Trophoblast cell (in vitro differentiated cells and primary cell): ENCODE data around the gene SPO11.

ENCODE experiments used
- DNase-seq, 2 donors: peaks; one replicate each; pipeline ENCODE4 v3.0.0-alpha.2; 2016
- H2AFZ ChIP-seq: 2 replicates; pipeline ENCODE4 v1.6.1; 2013; ENCODE audit warnings: low read length, moderate library complexity, mild to moderate bottlenecking; ENCODE audit not compliant: insufficient read depth, poor library complexity
- H2AK5ac ChIP-seq: 2 replicates; pipeline ENCODE4 v1.6.1; 2013; ENCODE audit warnings: mild to moderate bottlenecking, low read length
- H2BK120ac ChIP-seq: 2 replicates; pipeline ENCODE4 v1.6.1; 2013; ENCODE audit warnings: low read length, mild to moderate bottlenecking, moderate library complexity; ENCODE audit not compliant: insufficient read depth, poor library complexity
- H2BK12ac ChIP-seq: 2 replicates; pipeline ENCODE4 v1.6.1; 2013; ENCODE audit warnings: mild to moderate bottlenecking, low read length, moderate library complexity
- H2BK5ac ChIP-seq: 2 replicates; pipeline ENCODE4 v1.6.1; 2013; ENCODE audit warnings: low read length, low read depth, moderate library complexity, mild to moderate bottlenecking; ENCODE audit not compliant: poor library complexity
- H3K14ac ChIP-seq: 2 replicates; pipeline ENCODE4 v1.6.1; 2013; ENCODE audit warnings: mild to moderate bottlenecking, low read length
- H3K18ac ChIP-seq: 2 replicates; pipeline ENCODE4 v1.6.1; 2013; ENCODE audit warnings: mild to moderate bottlenecking, low read length
- H3K23ac ChIP-seq: 2 replicates; pipeline ENCODE4 v1.6.1; 2013; ENCODE audit warnings: low read length
- H3K27ac ChIP-seq: 2 replicates; pipeline ENCODE4 v1.5.1; 2013; ENCODE audit warnings: low read depth, mild to moderate bottlenecking, inconsistent platforms, low read length, moderate library complexity
- H3K27me3 ChIP-seq: 2 replicates; pipeline ENCODE4 v1.6.1; 2013; ENCODE audit warnings: inconsistent platforms, mild to moderate bottlenecking, low read length, moderate library complexity; ENCODE audit not compliant: insufficient read depth
- H3K36me3 ChIP-seq, 2 experiments: 1 replicate in 1 of 2; 2 replicates in 1 of 2; pipeline ENCODE4 v1.6.1; 2013; ENCODE audit warnings: low read length in 2 of 2, mild to moderate bottlenecking in 2 of 2, moderate library complexity in 1 of 2; ENCODE audit not compliant: insufficient read depth in 2 of 2, control insufficient read depth in 1 of 2
- H3K4ac ChIP-seq: 2 replicates; pipeline ENCODE4 v1.6.1; 2013; ENCODE audit warnings: low read depth, mild to moderate bottlenecking, low read length, moderate library complexity
- H3K4me1 ChIP-seq, 2 experiments: 1 replicate in 1 of 2; 2 replicates in 1 of 2; pipeline ENCODE4 v1.6.1; 2013; ENCODE audit warnings: low read length in 2 of 2, mild to moderate bottlenecking in 2 of 2, moderate library complexity in 1 of 2; ENCODE audit not compliant: insufficient read depth in 2 of 2, control insufficient read depth in 1 of 2
- H3K4me2 ChIP-seq: 2 replicates; pipeline ENCODE4 v1.6.1; 2013; ENCODE audit warnings: inconsistent platforms, mild to moderate bottlenecking, low read length, moderate library complexity
- H3K4me3 ChIP-seq: 2 replicates; pipeline ENCODE4 v1.5.1; 2013; ENCODE audit warnings: mild to moderate bottlenecking, low read depth, low read length, inconsistent platforms
- H3K79me1 ChIP-seq: one replicate; pipeline ENCODE4 v1.6.1; 2013; ENCODE audit warnings: low read length
- H3K79me2 ChIP-seq: 2 replicates; pipeline ENCODE4 v1.6.1; 2013; ENCODE audit warnings: low read length, mild to moderate bottlenecking; ENCODE audit not compliant: control insufficient read depth, insufficient read depth, poor library complexity
- H3K9ac ChIP-seq: 2 replicates; pipeline ENCODE4 v1.6.1; 2013; ENCODE audit warnings: mild to moderate bottlenecking, low read length
- H3K9me3 ChIP-seq: 2 replicates; pipeline ENCODE4 v1.6.1; 2013; ENCODE audit warnings: low read depth, mild to moderate bottlenecking, control low read depth, inconsistent platforms, low read length; ENCODE audit not compliant: insufficient read depth
- H4K12ac ChIP-seq: 2 replicates; pipeline ENCODE4 v1.6.1; 2013; ENCODE audit warnings: low read depth, mild to moderate bottlenecking, low read length, moderate library complexity
- H4K8ac ChIP-seq: 2 replicates; pipeline ENCODE4 v1.6.1; 2013; ENCODE audit warnings: low read depth, mild to moderate bottlenecking, low read length, moderate library complexity
- H4K91ac ChIP-seq: one replicate; pipeline ENCODE4 v1.6.1; 2013; ENCODE audit warnings: low read depth, mild to moderate bottlenecking, low read length, moderate library complexity
- WGBS: extraction: QIAGEN DNeasy Blood & Tissue Kit; methylation state at CpG from one replicate; pipeline ENCODE4 v1.1.7; 2013; ENCODE audit warnings: missing lambda C conversion rate; ENCODE audit not compliant: insufficient read length, insufficient coverage; ENCODE audit errors: extremely low coverage; 5-methylcytosine and 5-hydroxymethylcytosine counted together

The SPO11 gene

GRCh38 chr20:57351042-57351783, 21.6 kb downstream of the SPO11 start, which contains the start of gene RAE1:
Gene RAE1, plus strand, starts transcription at chr20:57351255. Its CDS starts 2,784 bp downstream, at chr20:57354039.
- H3K23ac ChIP-seq, result no peak within 1 kb of the TSS
- WGBS, result no CpG with 5 or more reads among the region's 64 CpGs

GRCh38 chr20:57352305-57352704, 22.7 kb downstream of the SPO11 start:
- Histone ChIP-seq H4K8ac (no peak overlapping the region), H3K18ac (no peak overlapping the region), H3K4ac (peak overlapping the region; percentile 66), H3K4me2 (peak overlapping the region; percentile 33), H4K12ac (no peak overlapping the region), H3K4me1 (peaks cover 2 to 6% of the 10 kb centered on the region in 2 experiments), H2BK120ac (no peak overlapping the region), H3K27me3 (no peaks in the 10 kb centered on the region), H3K23ac (no peak overlapping the region), H2AFZ (no peak overlapping the region), H3K9me3 (no peaks in the 10 kb centered on the region), H2AK5ac (no peak overlapping the region), H3K79me1 (peaks cover 5% of the 10 kb centered on the region), H3K14ac (no peak overlapping the region), H3K79me2 (peaks cover 11% of the 10 kb centered on the region), H3K4me3 (no peak overlapping the region), H2BK5ac (no peak overlapping the region), H2BK12ac (no peak overlapping the region), H3K36me3 (peaks cover 14 to 24% of the 10 kb centered on the region in 2 experiments), H3K9ac (no peak overlapping the region), H3K27ac (no peak overlapping the region), H4K91ac (no peak overlapping the region)
- no peak for DNase-seq
- WGBS, result no CpG with 5 or more reads among the region's 6 CpGs

More at GRCh38 chr20:57351042-57351783, 21.6 kb downstream of the SPO11 start, which contains the start of gene RAE1:
- Histone ChIP-seq H3K4me2 (peak within 1 kb of the TSS; percentile 85), H3K27ac (peak within 1 kb of the TSS; percentile 43), H2AFZ (peak within 1 kb of the TSS; percentile 99), H3K18ac (peak within 1 kb of the TSS; percentile 100), H4K12ac (peak within 1 kb of the TSS; percentile 94), H2BK120ac (peak within 1 kb of the TSS; percentile 99), H3K4me3 (peak within 1 kb of the TSS; percentile 93), H3K36me3 (peaks cover 7 to 16% of the 10 kb centered on the region in 2 experiments), H3K27me3 (no peaks in the 10 kb centered on the region), H3K4ac (peak within 1 kb of the TSS; percentile 99), H3K9me3 (no peaks in the 10 kb centered on the region), H3K4me1 (peaks cover 2 to 6% of the 10 kb centered on the region in 2 experiments), H4K8ac (peak within 1 kb of the TSS; percentile 100), H2BK5ac (peak within 1 kb of the TSS; percentile 82), H3K79me2 (peaks cover 11% of the 10 kb centered on the region), H3K14ac (peak within 1 kb of the TSS; percentile 97), H4K91ac (peak within 1 kb of the TSS; percentile 97), H3K9ac (peak within 1 kb of the TSS; percentile 90), H2AK5ac (peak within 1 kb of the TSS; percentile 93), H3K79me1 (peaks cover 5% of the 10 kb centered on the region), H2BK12ac (peak within 1 kb of the TSS; percentile 14)
- DNase-seq, result peak; percentile 99 to 100

GRCh38 chr20:57353351-57353750, 23.7 kb downstream of the SPO11 start:
- Histone ChIP-seq H3K23ac (no peak overlapping the region), H2BK5ac (no peak overlapping the region), H3K79me1 (peaks cover 5% of the 10 kb centered on the region), H3K18ac (no peak overlapping the region), H3K4me3 (no peak overlapping the region), H3K4ac (no peak overlapping the region), H3K14ac (no peak overlapping the region), H3K79me2 (peaks cover 11% of the 10 kb centered on the region), H3K27me3 (no peaks in the 10 kb centered on the region), H3K36me3 (peaks cover 14 to 24% of the 10 kb centered on the region in 2 experiments), H4K12ac (no peak overlapping the region), H3K9me3 (no peaks in the 10 kb centered on the region), H3K4me1 (peaks cover 2 to 6% of the 10 kb centered on the region in 2 experiments), H3K27ac (no peak overlapping the region), H3K4me2 (no peak overlapping the region), H2AK5ac (no peak overlapping the region), H2BK12ac (no peak overlapping the region), H2BK120ac (no peak overlapping the region), H2AFZ (no peak overlapping the region), H3K9ac (no peak overlapping the region), H4K8ac (no peak overlapping the region), H4K91ac (no peak overlapping the region)
- WGBS, result no CpG with 5 or more reads among the region's 9 CpGs
- no peak for DNase-seq

- Histone ChIP-seq H3K23ac (no peak overlapping the region), H3K79me2 (no peaks in the 10 kb centered on the region), H3K9me3 (no peaks in the 10 kb centered on the region), H3K27me3 (no peaks in the 10 kb centered on the region), H2BK120ac (no peak overlapping the region), H3K14ac (no peak overlapping the region), H3K9ac (no peak overlapping the region), H4K91ac (no peak overlapping the region), H2BK12ac (no peak overlapping the region), H2AK5ac (no peak overlapping the region), H3K36me3 (peaks cover 24 to 28% of the 10 kb centered on the region in 2 experiments), H3K18ac (no peak overlapping the region), H4K12ac (no peak overlapping the region), H3K4ac (no peak overlapping the region), H3K4me1 (no peaks in the 10 kb centered on the region), H2AFZ (no peak overlapping the region), H3K4me3 (no peak overlapping the region), H3K79me1 (no peaks in the 10 kb centered on the region), H2BK5ac (no peak overlapping the region), H3K27ac (no peak overlapping the region), H4K8ac (no peak overlapping the region), H3K4me2 (no peak overlapping the region)
- 100% methylated on average over 2 of the region's 6 CpGs for WGBS
- peak; percentile 16 to 22 for DNase-seq
These were observed 31.9 kb downstream of the SPO11 start for GRCh38 chr20:57361517-57361916.
